H54 (cell line): ENCODE measurements around the gene LRRC52.

ENCODE experiments used
- DNase-seq: peaks from one replicate; pipeline ENCODE4 v3.0.0; 2011; ENCODE audit warnings: low spot score, mixed read lengths; ENCODE audit not compliant: insufficient read length
- FAIRE-seq: peaks from 3 replicates; lab custom pipeline; 2011; peaks lifted over from hg19 to GRCh38; lab: Jason Lieb, UNC
- POLR2A ChIP-seq: IDR thresholded peaks from 2 replicates; pipeline ENCODE4 v1.6.1; 2011; ENCODE audit warnings: low read depth, mild to moderate bottlenecking, low read length

The LRRC52 gene

GRCh38 chr1:165525708-165526107 is 18.1 kb upstream of the LRRC52 start:
- no peak for TF ChIP-seq POLR2A
- FAIRE-seq (no peak), DNase-seq (no peak)

- FAIRE-seq: no peak
- no peak for TF ChIP-seq POLR2A
- no peak for DNase-seq
These were observed 16.4 kb upstream of the LRRC52 start for GRCh38 chr1:165527251-165528007.

GRCh38 chr1:165531021-165531420 is 12.8 kb upstream of the LRRC52 start:
- DNase-seq (no peak), FAIRE-seq (no peak)
- no peak for TF ChIP-seq POLR2A

- DNase-seq (no peak), FAIRE-seq (no peak)
- TF ChIP-seq POLR2A: no peak
These were observed 11.7 kb upstream of the LRRC52 start for GRCh38 chr1:165532053-165532452.

- no peak for TF ChIP-seq POLR2A
- FAIRE-seq: no peak
- DNase-seq: no peak
These were observed 10.5 kb upstream of the LRRC52 start for GRCh38 chr1:165533254-165533653.

- no peak for TF ChIP-seq POLR2A
- DNase-seq: no peak
- FAIRE-seq: no peak
These were observed 7.8 kb upstream of the LRRC52 start for GRCh38 chr1:165536016-165536415.

GRCh38 chr1:165537356-165538109 is 6.3 kb upstream of the LRRC52 start:
- TF ChIP-seq POLR2A: no peak

GRCh38 chr1:165539306-165539705 is 4.5 kb upstream of the LRRC52 start:
- DNase-seq: no peak
- TF ChIP-seq POLR2A: no peak
- FAIRE-seq: no peak

More at GRCh38 chr1:165537356-165538109, 6.3 kb upstream of the LRRC52 start:
- no peak for DNase-seq
- no peak for FAIRE-seq

GRCh38 chr1:165539908-165540307 is 3.9 kb upstream of the LRRC52 start:
- no peak for TF ChIP-seq POLR2A
- FAIRE-seq: no peak
- no peak for DNase-seq

- no peak for TF ChIP-seq POLR2A
- FAIRE-seq (no peak), DNase-seq (no peak)
These were observed 1.7 kb upstream of the LRRC52 start for GRCh38 chr1:165542015-165542631.

GRCh38 chr1:165542647-165543046 is 1.2 kb upstream of the LRRC52 start:
- FAIRE-seq (no peak), DNase-seq (no peak)
- no peak for TF ChIP-seq POLR2A

- DNase-seq (no peak), FAIRE-seq (no peak)
- TF ChIP-seq POLR2A: no peak
These were observed 1.2 kb downstream of the LRRC52 start for GRCh38 chr1:165544996-165545395.

- DNase-seq: no peak
- TF ChIP-seq POLR2A: no peak
- no peak for FAIRE-seq
These were observed 2.2 kb downstream of the LRRC52 start for GRCh38 chr1:165545974-165546373.

GRCh38 chr1:165549973-165550372 is 6.2 kb downstream of the LRRC52 start:
- FAIRE-seq: no peak
- DNase-seq: no peak
- TF ChIP-seq POLR2A: no peak
